ENCODE results near the gene RNF215.

Gene RNF215

GRCh38 chr22:30386960-30387827 lies at the start of gene RNF215:
Gene RNF215 (minus strand): TSS chr22:30387411. CDS start chr22:30387313, 98 bp downstream.
- peak; percentile 63 to 68 (median 67) for DNase-seq

- no peak for DNase-seq
Measured at GRCh38 chr22:30436196-30436595, 49.0 kb upstream of the RNF215 start.

GRCh38 chr22:30435674-30436126 lies 48.5 kb upstream of the RNF215 start:
- peak; percentile 33 to 79 (median 58) for DNase-seq

GRCh38 chr22:30434843-30435242 lies 47.6 kb upstream of the RNF215 start:
- DNase-seq, result no peak

- DNase-seq, result no peak
Measured at GRCh38 chr22:30433773-30434172, 46.6 kb upstream of the RNF215 start.

- DNase-seq, result no peak
Measured at GRCh38 chr22:30433227-30433626, 46.0 kb upstream of the RNF215 start.

GRCh38 chr22:30432520-30432919 lies 45.3 kb upstream of the RNF215 start:
- DNase-seq, result no peak

- no peak for DNase-seq
Measured at GRCh38 chr22:30432096-30432495, 44.9 kb upstream of the RNF215 start.

- no peak for DNase-seq
Measured at GRCh38 chr22:30430933-30431332, 43.7 kb upstream of the RNF215 start.

GRCh38 chr22:30429887-30430286 lies 42.7 kb upstream of the RNF215 start:
- DNase-seq, result no peak

GRCh38 chr22:30427871-30428270 lies 40.7 kb upstream of the RNF215 start:
- DNase-seq, result no peak

- DNase-seq, result peak; percentile 57 to 79 (median 66)
Measured at GRCh38 chr22:30426388-30427353, 39.5 kb upstream of the RNF215 start.

GRCh38 chr22:30425616-30426387 lies 38.6 kb upstream of the RNF215 start, which contains the start of gene MTFP1:
Gene MTFP1 (plus strand): TSS chr22:30425768. CDS start chr22:30425880, 112 bp downstream.
- peak in 2 of 4 experiments; percentile 34 to 38 for DNase-seq

- DNase-seq, result no peak
Measured at GRCh38 chr22:30425327-30425615, 38.1 kb upstream of the RNF215 start.

GRCh38 chr22:30424534-30425326 lies 37.5 kb upstream of the RNF215 start:
- DNase-seq, result no peak

GRCh38 chr22:30423959-30424533 lies 36.8 kb upstream of the RNF215 start:
- DNase-seq, result peak; percentile 90 to 97 (median 94)

- DNase-seq, result peak in 1 of 4 experiments; percentile 19
Measured at GRCh38 chr22:30423301-30423958, 36.2 kb upstream of the RNF215 start.

GRCh38 chr22:30422481-30423300 lies 35.5 kb upstream of the RNF215 start:
- no peak for DNase-seq

GRCh38 chr22:30421695-30422480 lies 34.7 kb upstream of the RNF215 start:
- no peak for DNase-seq
